ENCODE data around the gene YPEL3.

- no peak for TF ChIP-seq EZH2 (IDR thresholded peaks at IDR 0.05; ENCODE audit: borderline replicate concordance)
- TF ChIP-seq, protein P1, sequence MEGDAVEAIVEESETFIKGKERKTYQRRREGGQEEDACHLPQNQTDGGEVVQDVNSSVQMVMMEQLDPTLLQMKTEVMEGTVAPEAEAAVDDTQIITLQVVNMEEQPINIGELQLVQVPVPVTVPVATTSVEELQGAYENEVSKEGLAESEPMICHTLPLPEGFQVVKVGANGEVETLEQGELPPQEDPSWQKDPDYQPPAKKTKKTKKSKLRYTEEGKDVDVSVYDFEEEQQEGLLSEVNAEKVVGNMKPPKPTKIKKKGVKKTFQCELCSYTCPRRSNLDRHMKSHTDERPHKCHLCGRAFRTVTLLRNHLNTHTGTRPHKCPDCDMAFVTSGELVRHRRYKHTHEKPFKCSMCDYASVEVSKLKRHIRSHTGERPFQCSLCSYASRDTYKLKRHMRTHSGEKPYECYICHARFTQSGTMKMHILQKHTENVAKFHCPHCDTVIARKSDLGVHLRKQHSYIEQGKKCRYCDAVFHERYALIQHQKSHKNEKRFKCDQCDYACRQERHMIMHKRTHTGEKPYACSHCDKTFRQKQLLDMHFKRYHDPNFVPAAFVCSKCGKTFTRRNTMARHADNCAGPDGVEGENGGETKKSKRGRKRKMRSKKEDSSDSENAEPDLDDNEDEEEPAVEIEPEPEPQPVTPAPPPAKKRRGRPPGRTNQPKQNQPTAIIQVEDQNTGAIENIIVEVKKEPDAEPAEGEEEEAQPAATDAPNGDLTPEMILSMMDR (IDR thresholded peaks at IDR 0.05; ENCODE audit: poor library complexity), result no peak
These were observed 49.8 kb downstream of the YPEL3 start for GRCh38 chr16:30046178-30046577.

All from hepatocyte (in vitro differentiated cells).